Colonic mucosa (tissue), 4 donors: ENCODE measurements around the gene PGAP1. TPM values are rescaled to one million over a fixed set of nuclear protein-coding genes. Genes with fewer than 3 reads are reported as not detected.

Source experiments
- DNase-seq: peaks from one replicate; pipeline ENCODE4 v3.0.0-alpha.2; 2020
- H3K27ac ChIP-seq: fragments of 200-600 bp; one replicate; pipeline ENCODE4 v1.8.0; 2021
- H3K27me3 ChIP-seq: fragments of 200-600 bp; one replicate; pipeline ENCODE4 v1.8.0; 2021
- H3K36me3 ChIP-seq: fragments of 200-600 bp; one replicate; pipeline ENCODE4 v1.8.0; 2021
- H3K4me1 ChIP-seq: fragments of 200-600 bp; one replicate; pipeline ENCODE4 v1.8.0; 2021; ENCODE audit warnings: mild to moderate bottlenecking
- H3K4me3 ChIP-seq: fragments of 200-600 bp; one replicate; pipeline ENCODE4 v1.8.0; 2021
- H3K9ac ChIP-seq, 2 donors: one replicate each; pipeline ENCODE4 v1.7.0; 2013; ENCODE audit warnings: control low read depth in 2 of 2, low read depth in 2 of 2, low read length in 2 of 2
- H3K9me3 ChIP-seq: fragments of 200-600 bp; one replicate; pipeline ENCODE4 v1.8.0; 2021
- intact Hi-C: fragments of 100-400 bp; cut with DNase I; formaldehyde crosslinking; loops from one replicate; pipeline ENCODE4 v1.14.1; 2022
- total RNA-seq, 2 donors: library from RNA; stranded (reverse); fragmentation: NEBNext Ultra II Directional in 1 of 2; extraction: Animal tissue kit (Norgen Biotek cat#: 25700) in 1 of 2; gene quantifications; one replicate each; pipeline ENCODE4 v1.2.1, GENCODE V29; 2021
- TF ChIP-seq, protein P1 (sequence below): fragments of 200-600 bp; IDR thresholded peaks from one replicate; pipeline ENCODE4 v1.8.0; 2022; ENCODE audit warnings: antibody characterized with exemption, mild to moderate bottlenecking
- donor health status: healthy.
- donor health status: DM: no; HTN: no; CAD: no.
- donor health status: DM: no; HTN: no; CAD: no.

PGAP1 gene
- total RNA-seq, 2 donors from 2014 or later: 10.1 to 16.9 TPM

DNA sequence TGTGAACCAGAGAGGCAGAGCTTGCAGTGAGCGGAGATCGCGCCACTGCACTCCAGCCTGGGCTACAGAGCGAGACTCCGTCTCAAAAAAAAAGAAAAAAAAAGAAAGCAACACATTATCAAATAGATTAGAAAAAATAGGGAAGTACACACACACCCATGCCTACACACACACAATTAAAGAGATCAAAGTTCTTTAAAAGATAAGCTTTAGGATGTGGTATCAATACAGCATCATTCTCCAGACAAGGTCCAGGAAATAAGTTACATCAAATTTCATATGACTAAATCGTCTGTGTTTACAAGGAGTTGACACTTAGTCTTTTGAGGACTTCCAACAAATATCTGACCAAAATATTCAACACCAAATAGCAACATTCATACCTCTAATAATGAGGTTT lies 25.7 kb downstream of the PGAP1 start:
- Histone ChIP-seq H3K27ac (no peak overlapping the region), H3K9me3 (no peaks in the 10 kb centered on the region), H3K9ac (no peak overlapping the region), H3K36me3 (no peaks in the 10 kb centered on the region), H3K4me3 (no peak overlapping the region), H3K4me1 (no peaks in the 10 kb centered on the region), H3K27me3 (no peaks in the 10 kb centered on the region)
- DNase-seq: no peak
- intact Hi-C loops: no loop called here
- TF ChIP-seq, protein P1, sequence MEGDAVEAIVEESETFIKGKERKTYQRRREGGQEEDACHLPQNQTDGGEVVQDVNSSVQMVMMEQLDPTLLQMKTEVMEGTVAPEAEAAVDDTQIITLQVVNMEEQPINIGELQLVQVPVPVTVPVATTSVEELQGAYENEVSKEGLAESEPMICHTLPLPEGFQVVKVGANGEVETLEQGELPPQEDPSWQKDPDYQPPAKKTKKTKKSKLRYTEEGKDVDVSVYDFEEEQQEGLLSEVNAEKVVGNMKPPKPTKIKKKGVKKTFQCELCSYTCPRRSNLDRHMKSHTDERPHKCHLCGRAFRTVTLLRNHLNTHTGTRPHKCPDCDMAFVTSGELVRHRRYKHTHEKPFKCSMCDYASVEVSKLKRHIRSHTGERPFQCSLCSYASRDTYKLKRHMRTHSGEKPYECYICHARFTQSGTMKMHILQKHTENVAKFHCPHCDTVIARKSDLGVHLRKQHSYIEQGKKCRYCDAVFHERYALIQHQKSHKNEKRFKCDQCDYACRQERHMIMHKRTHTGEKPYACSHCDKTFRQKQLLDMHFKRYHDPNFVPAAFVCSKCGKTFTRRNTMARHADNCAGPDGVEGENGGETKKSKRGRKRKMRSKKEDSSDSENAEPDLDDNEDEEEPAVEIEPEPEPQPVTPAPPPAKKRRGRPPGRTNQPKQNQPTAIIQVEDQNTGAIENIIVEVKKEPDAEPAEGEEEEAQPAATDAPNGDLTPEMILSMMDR: no peak

DNA sequence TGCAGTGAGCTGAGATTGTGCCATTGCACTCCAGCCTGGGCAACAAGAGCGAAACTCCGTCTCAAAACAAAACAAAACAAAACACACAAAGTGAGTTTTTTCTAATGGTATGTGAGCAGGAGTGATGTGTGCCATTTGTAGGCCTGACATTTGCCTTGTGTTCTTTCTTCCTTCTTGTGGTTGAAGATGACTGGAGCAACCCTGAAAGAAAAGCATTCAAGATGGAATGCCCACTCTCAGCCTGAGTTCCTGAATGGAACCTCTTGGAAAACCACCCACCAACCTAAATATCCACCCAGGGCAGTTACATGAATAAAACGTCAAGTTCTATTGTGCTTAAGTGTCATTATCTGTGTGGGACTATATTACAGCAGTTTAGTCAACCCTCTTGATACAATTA lies 26.5 kb downstream of the PGAP1 start:
- intact Hi-C loops: no loop called here
- H3K27me3 ChIP-seq: no peaks in the 10 kb centered on the region
- no peaks in the 10 kb centered on the region for H3K36me3 ChIP-seq
- no peaks in the 10 kb centered on the region for H3K4me1 ChIP-seq
- TF ChIP-seq, protein P1: no peak
- no peak overlapping the region for H3K27ac ChIP-seq
- H3K9ac ChIP-seq: no peak overlapping the region
- no peak for DNase-seq
- H3K4me3 ChIP-seq: no peak overlapping the region
- H3K9me3 ChIP-seq: no peaks in the 10 kb centered on the region

DNA sequence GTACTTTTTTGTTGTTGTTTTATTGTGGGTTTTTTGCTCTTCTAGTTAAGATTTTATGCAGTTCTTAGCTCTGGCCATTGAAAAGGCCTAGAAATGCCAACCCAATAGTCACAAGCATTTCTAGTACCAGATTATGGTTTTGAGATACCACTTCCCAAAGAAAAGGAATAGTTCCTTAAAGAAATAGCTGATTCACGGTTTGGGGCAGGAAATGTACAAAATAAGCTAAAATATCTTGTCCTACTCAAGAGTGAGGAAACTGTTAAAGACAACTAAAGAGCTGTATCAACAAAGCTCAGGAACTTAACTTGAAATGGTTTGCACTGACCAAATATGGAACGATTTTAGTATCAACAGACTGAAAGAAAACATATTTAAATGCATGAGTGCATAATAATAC lies 35.4 kb downstream of the PGAP1 start:
- intact Hi-C loops: no loop called here
- Histone ChIP-seq H3K9me3 (no peaks in the 10 kb centered on the region), H3K27me3 (no peaks in the 10 kb centered on the region), H3K36me3 (no peaks in the 10 kb centered on the region), H3K4me3 (no peak overlapping the region), H3K27ac (no peak overlapping the region), H3K4me1 (no peaks in the 10 kb centered on the region), H3K9ac (no peak overlapping the region)
- DNase-seq: no peak
- TF ChIP-seq, protein P1: no peak

DNA sequence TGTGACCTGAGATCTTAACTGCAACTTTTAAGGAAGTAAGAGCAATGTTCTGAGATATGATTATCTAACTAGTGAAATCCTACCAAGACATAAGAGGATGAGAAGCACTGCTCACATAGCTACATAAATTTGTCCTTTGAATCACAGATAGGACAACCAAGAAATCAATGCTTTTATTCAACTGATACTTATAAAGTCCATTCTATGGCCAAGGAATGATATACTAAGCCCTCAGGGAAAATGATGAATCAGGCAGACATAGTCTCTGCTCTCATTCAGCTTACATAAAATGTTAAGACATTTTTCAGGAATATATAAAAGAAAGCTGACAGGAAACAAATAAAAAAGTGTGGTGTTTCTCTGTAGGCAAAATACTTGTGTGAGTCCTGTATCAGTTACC lies 39.1 kb downstream of the PGAP1 start:
- Histone ChIP-seq H3K27ac (no peak overlapping the region), H3K27me3 (no peaks in the 10 kb centered on the region), H3K4me3 (no peak overlapping the region), H3K9ac (no peak overlapping the region), H3K36me3 (no peaks in the 10 kb centered on the region), H3K4me1 (no peaks in the 10 kb centered on the region), H3K9me3 (no peaks in the 10 kb centered on the region)
- TF ChIP-seq, protein P1: no peak
- DNase-seq: no peak
- intact Hi-C loops: no loop called here

DNA sequence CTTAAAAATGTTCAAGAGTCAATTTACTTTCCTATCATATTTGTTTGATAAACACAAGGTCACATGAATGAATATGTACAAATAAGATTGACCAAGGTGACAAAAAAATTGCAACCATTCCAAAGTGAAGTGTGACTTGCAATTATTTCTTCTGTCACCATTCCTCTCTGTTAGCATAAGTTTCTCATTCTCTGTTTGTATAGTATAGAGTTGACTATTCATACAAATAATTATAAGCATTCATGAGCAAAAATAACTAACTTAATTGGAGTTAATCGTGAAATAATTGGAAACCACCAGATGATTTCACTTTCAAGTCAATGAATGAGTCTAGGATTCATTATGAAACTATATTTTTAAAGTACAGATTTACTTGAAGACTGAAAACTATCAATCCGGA lies 42.1 kb downstream of the PGAP1 start:
- H3K9ac ChIP-seq: no peak overlapping the region
- H3K27ac ChIP-seq: no peak overlapping the region
- no peaks in the 10 kb centered on the region for H3K4me1 ChIP-seq
- H3K36me3 ChIP-seq: no peaks in the 10 kb centered on the region
- H3K27me3 ChIP-seq: no peaks in the 10 kb centered on the region
- intact Hi-C loops: no loop called here
- DNase-seq: no peak
- H3K9me3 ChIP-seq: no peaks in the 10 kb centered on the region
- TF ChIP-seq, protein P1: no peak
- no peak overlapping the region for H3K4me3 ChIP-seq

DNA sequence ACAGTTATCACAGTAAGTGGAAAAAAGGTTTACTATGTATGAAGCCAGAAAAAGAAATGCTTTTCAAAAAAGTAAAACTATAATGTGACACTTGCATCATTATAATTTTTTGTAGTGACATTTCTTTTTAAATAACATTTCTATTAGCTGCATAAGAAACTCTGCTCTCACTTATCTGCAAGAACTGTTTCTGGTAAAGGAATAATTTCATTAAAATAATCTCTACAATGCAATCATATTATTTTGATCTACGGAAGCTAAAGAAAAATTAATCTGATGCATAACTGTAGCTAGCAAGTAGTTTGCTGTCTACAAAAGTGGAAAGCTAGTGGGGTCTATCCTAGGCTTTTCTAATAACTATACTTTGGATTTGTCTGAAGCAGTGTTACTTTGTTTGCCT lies 50.1 kb downstream of the PGAP1 start:
- H3K36me3 ChIP-seq: no peaks in the 10 kb centered on the region

More for the DNA sequence above, 50.1 kb downstream of the PGAP1 start:
- H3K27ac ChIP-seq: no peak overlapping the region
- H3K27me3 ChIP-seq: no peaks in the 10 kb centered on the region
- TF ChIP-seq, protein P1: no peak
- intact Hi-C loops: no loop called here
- H3K9me3 ChIP-seq: no peaks in the 10 kb centered on the region
- no peaks in the 10 kb centered on the region for H3K4me1 ChIP-seq
- H3K4me3 ChIP-seq: no peak overlapping the region
- no peak overlapping the region for H3K9ac ChIP-seq
- no peak for DNase-seq
